Fibroblast of mammary gland (primary cell): ENCODE measurements around the gene FCMR.

Source experiments
- DNase-seq: peaks from one replicate; pipeline ENCODE4 v3.0.0-alpha.2; 2010; ENCODE audit warnings: low read depth
- H3K4me3 ChIP-seq: 2 replicates; pipeline ENCODE4 v1.5.1; 2011; ENCODE audit warnings: low read depth, mild to moderate bottlenecking, low read length, moderate library complexity; ENCODE audit not compliant: control insufficient read depth
- CTCF ChIP-seq: conservative IDR thresholded peaks from 2 replicates; pipeline ENCODE4 v1.5.1; 2011; ENCODE audit warnings: low read depth, low read length, inconsistent platforms; ENCODE audit not compliant: control insufficient read depth, insufficient read depth

Gene FCMR

GRCh38 chr1:206921772-206922265, at the start of gene FCMR:
Gene FCMR (minus strand): TSS chr1:206921941. CDS start chr1:206921854, 87 bp downstream.
- no peak for TF ChIP-seq CTCF
- DNase-seq: no peak
- no peak within 1 kb of the TSS for H3K4me3 ChIP-seq

- no peak for TF ChIP-seq CTCF
- no peak overlapping the region for H3K4me3 ChIP-seq
- no peak for DNase-seq
Measured at GRCh38 chr1:206971029-206971655, 49.4 kb upstream of the FCMR start.

GRCh38 chr1:206970446-206970845, 48.7 kb upstream of the FCMR start, which contains the start of gene FCAMR:
Gene FCAMR (minus strand): TSS chr1:206970460. CDS start chr1:206970125, 335 bp downstream.
- no peak within 1 kb of the TSS for H3K4me3 ChIP-seq
- no peak for TF ChIP-seq CTCF
- DNase-seq: no peak

GRCh38 chr1:206969090-206969489, 47.3 kb upstream of the FCMR start:
- no peak overlapping the region for H3K4me3 ChIP-seq
- DNase-seq: no peak
- TF ChIP-seq CTCF: no peak

GRCh38 chr1:206967096-206967849, 45.5 kb upstream of the FCMR start:
- no peak for TF ChIP-seq CTCF
- H3K4me3 ChIP-seq: no peak overlapping the region
- peak; percentile 23 for DNase-seq

- DNase-seq: no peak
- TF ChIP-seq CTCF: no peak
- H3K4me3 ChIP-seq: no peak overlapping the region
Measured at GRCh38 chr1:206965781-206966180, 44.0 kb upstream of the FCMR start.
